HG03025 (cell line): ENCODE measurements around the gene RPH3AL.
"Not testable (repeated sequence)": the region's sequence is repeated elsewhere in the genome, so short reads cannot be mapped to it uniquely, and the experiment has no call there.

Experiments used
- ATAC-seq: cut with Tn5 transposase; IDR thresholded peaks from one replicate; pipeline ENCODE4 v1.9.1; 2021; ENCODE audit warnings: mild to moderate bottlenecking, moderate library complexity; ENCODE audit not compliant: unreplicated experiment, low FRiP score

Gene RPH3AL

GRCh38 chr17:171871-172270 lies 180.7 kb downstream of the RPH3AL start:
- ATAC-seq: no peak

- no peak for ATAC-seq
Observed at GRCh38 chr17:170130-170670, 182.4 kb downstream of the RPH3AL start.

- not testable (repeated sequence) for ATAC-seq
Observed at GRCh38 chr17:168614-169013, 184.0 kb downstream of the RPH3AL start.

GRCh38 chr17:165939-166338 lies 186.7 kb downstream of the RPH3AL start:
- ATAC-seq: no peak

GRCh38 chr17:164303-165235 lies 188.0 kb downstream of the RPH3AL start:
- ATAC-seq: no peak

GRCh38 chr17:163514-164098 lies 189.0 kb downstream of the RPH3AL start:
- ATAC-seq: no peak

- no peak for ATAC-seq
Observed at GRCh38 chr17:162689-163088, 189.9 kb downstream of the RPH3AL start.
